Fibroblast of the aortic adventitia (primary cell): ENCODE results near the gene OR8A1. TPM values are rescaled to one million over a fixed set of nuclear protein-coding genes. Genes with fewer than 3 reads are reported as not detected.

Experiments used
- DNase-seq: peaks from one replicate; pipeline ENCODE4 v3.0.0-alpha.2; 2010; ENCODE audit warnings: low read depth
- H3K4me3 ChIP-seq: 2 replicates; pipeline ENCODE4 v1.5.1; 2011; ENCODE audit warnings: low read depth, mild to moderate bottlenecking, control low read depth, low read length, moderate library complexity
- total RNA-seq: library from RNA; depleted of rRNA; stranded (reverse); fragments of >200 nt; gene quantifications from 2 replicates; pipeline ENCODE4 v1.2.3, GENCODE V29; 2012; ENCODE audit warnings: low replicate concordance
- TF ChIP-seq, protein P1 (sequence below): IDR thresholded peaks from 2 replicates; pipeline ENCODE4 v1.5.1; 2011; ENCODE audit warnings: mild to moderate bottlenecking, low read length, control low read depth, inconsistent platforms; ENCODE audit not compliant: insufficient read depth

The OR8A1 gene
- not detected in 2 replicates for total RNA-seq

DNA sequence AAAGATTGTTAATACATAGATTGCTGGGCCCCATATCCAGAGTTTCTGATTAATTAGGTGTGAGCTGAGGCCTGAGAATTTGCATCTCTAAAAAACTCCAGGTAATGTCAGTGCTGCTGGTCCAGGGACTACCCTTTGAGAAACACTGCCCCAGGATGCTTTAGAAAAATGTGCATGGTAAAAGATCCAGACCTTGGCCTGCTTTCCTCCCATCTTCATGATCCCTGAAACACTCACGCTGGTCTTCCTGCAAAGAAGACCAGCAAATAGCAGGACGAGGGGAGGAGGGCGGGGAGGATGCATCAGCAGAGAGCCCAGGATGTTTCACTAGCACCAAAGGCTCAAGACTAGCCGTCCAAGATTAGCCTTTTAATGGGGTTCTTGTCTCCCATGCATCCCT is at the start of gene OR8A1:
TSS of gene OR8A1 (plus strand) at position 301 of the 400 bp plus-strand sequence. CDS start 123 bp downstream, outside the sequence.
- TF ChIP-seq, protein P1, sequence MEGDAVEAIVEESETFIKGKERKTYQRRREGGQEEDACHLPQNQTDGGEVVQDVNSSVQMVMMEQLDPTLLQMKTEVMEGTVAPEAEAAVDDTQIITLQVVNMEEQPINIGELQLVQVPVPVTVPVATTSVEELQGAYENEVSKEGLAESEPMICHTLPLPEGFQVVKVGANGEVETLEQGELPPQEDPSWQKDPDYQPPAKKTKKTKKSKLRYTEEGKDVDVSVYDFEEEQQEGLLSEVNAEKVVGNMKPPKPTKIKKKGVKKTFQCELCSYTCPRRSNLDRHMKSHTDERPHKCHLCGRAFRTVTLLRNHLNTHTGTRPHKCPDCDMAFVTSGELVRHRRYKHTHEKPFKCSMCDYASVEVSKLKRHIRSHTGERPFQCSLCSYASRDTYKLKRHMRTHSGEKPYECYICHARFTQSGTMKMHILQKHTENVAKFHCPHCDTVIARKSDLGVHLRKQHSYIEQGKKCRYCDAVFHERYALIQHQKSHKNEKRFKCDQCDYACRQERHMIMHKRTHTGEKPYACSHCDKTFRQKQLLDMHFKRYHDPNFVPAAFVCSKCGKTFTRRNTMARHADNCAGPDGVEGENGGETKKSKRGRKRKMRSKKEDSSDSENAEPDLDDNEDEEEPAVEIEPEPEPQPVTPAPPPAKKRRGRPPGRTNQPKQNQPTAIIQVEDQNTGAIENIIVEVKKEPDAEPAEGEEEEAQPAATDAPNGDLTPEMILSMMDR, result no peak

DNA sequence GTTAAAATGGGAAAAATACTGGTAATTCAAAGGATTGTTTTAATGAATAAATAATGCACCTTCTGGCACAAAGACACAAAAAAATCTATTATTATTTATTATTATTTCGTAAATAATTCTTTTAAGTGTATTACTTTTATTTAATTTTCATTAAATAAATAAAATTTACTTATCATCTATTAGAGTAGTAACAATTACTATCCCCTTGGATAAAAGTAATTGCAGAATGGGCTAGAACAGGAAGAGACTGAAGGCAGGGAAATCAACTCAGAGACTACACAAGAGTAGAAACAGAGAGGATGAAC is 49.3 kb upstream of the OR8A1 start:
- no peak overlapping the region for H3K4me3 ChIP-seq
- TF ChIP-seq, protein P1, result no peak
- DNase-seq, result no peak

More for the DNA sequence above, at the start of gene OR8A1:
- no peak for DNase-seq
- no peak within 1 kb of the TSS for H3K4me3 ChIP-seq

DNA sequence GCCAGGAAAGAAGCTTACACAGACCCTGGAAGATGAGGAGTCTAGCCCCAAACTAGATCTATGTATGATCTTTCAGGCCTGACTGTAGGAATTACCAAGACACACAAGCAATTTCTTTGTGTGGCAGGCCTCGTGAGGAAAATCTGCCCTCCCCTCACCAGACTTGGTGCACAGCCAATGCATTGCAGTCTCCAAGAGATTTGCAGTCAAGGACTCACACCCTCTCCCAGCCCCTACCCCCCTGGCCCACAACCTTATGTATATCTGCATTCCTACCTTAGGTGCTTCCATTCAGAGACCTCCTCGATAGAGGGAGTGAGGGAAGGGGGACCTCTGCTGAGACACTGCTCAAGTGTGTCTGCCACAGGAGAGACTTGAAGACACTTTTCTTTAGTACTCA is 36.2 kb upstream of the OR8A1 start:
- DNase-seq, result no peak
- no peak overlapping the region for H3K4me3 ChIP-seq
- TF ChIP-seq, protein P1, result no peak

DNA sequence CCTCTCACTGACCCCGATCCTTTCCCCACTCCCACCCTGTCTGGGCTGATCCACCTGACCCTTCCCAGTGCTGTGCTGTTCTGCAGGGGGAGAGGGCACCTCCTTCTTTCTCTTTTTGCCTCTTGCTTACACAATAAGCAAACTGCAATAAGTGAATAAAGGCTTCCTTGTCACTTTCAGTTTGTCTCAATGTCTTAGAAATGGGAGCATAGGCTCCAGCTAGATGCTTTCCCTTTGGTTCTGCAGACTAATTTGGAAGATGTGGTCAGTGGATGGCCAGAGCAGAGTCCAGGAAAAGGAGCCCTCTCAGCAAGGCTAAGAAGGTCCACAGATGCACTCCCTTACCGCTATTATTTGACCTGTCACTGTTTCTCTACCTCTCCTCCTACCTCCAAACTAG is 35.7 kb upstream of the OR8A1 start:
- no peak overlapping the region for H3K4me3 ChIP-seq
- DNase-seq, result no peak
- TF ChIP-seq, protein P1, result no peak

DNA sequence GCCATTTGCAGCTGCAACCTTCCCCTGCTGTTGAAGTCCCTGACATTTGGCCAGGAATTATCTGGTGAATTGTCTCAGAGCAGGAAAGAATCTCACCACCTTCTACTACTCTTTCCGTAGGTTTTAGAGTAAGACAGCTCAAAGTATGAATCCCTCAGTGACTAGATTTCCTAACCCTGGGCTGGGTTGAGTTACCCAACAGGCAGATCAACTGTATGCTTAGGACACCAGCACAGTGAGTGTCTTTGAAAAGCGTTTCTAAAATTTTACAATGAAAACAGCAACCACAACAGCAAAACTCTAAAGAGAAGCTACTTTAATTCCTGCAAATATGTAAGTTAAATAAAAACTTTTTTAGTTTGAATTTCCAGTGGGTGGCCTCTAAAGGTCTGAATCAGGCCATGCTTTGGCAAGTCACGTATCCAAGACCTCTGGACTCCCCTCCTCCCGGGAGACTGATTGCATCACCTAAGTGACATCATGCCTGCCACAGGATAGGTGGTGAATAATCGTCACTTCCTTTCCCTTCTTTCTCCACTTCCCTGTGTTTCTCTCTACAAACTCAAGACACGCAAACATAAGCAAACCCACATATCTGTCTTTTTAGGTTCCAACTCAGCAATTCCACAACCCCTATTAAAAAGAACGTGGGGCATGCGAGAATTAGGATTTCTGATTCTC is 34.1 kb upstream of the OR8A1 start:
- peak; percentile 6 for DNase-seq
- TF ChIP-seq, protein P1, result no peak
- no peak overlapping the region for H3K4me3 ChIP-seq

DNA sequence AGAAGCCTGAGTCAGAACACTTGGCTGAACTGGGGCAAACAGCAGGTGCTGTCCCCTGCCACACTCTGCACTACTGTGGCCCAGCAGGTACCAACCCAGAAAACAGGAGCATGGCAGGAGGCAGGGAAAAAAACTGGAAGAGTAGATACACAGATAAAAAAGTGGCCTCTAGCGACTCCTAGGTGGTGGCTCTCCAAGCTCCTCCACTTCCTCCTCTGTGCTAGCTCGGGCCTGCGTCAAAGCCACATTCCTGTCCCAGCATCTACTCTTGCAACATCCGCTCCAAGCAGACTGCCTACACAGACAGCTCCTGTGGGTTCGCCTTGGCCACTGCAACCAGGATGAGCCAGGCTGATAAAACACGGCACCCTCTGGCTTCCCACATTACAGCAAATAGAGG is 33.3 kb upstream of the OR8A1 start:
- no peak overlapping the region for H3K4me3 ChIP-seq
- peak; percentile 30 for DNase-seq
- TF ChIP-seq, protein P1, result no peak

DNA sequence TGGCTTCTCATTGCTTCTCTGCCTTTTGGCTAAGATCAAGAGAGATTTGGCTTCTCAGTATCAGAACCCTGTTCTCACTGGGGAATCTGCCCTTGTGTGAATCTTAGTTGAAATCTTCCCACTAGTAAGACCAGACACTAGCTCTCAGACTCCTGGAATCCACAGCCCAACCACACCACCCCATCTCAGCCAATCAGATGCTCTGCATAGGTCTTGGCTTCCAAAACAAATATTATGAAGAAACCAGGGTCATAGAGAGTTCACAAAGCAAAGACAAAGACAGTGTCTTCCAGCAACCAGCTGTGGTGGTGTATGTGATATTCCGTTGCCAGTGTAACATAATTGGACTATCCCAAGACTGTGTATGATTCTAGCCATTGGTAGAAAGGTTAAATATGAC is 31.8 kb upstream of the OR8A1 start:
- DNase-seq, result peak; percentile 74
- no peak overlapping the region for H3K4me3 ChIP-seq
- TF ChIP-seq, protein P1, result no peak
